Fibroblast of pulmonary artery (primary cell): Measurements from ENCODE around the gene GRB14.
A peak's percentile ranks its signal among the peaks of the same experiment; 100 is the strongest.

Experiments used
- DNase-seq: peaks from one replicate; pipeline ENCODE4 v3.0.0-alpha.2; 2010; ENCODE audit warnings: low read depth
- H3K4me3 ChIP-seq: replicated peaks from 2 replicates; pipeline ENCODE4 v1.5.1; 2011; ENCODE audit warnings: low read depth, mild to moderate bottlenecking, control low read depth, low read length, moderate library complexity
- TF ChIP-seq, protein P1 (sequence below): IDR thresholded peaks from 2 replicates; pipeline ENCODE4 v1.5.1; 2011; ENCODE audit warnings: mild to moderate bottlenecking, control low read depth, low read length, inconsistent platforms; ENCODE audit errors: missing control alignments

The GRB14 gene

GRCh38 chr2:164504253-164504652 is 117.0 kb downstream of the GRB14 start:
- no peak for DNase-seq
- no peak overlapping the region for H3K4me3 ChIP-seq
- TF ChIP-seq, protein P1, sequence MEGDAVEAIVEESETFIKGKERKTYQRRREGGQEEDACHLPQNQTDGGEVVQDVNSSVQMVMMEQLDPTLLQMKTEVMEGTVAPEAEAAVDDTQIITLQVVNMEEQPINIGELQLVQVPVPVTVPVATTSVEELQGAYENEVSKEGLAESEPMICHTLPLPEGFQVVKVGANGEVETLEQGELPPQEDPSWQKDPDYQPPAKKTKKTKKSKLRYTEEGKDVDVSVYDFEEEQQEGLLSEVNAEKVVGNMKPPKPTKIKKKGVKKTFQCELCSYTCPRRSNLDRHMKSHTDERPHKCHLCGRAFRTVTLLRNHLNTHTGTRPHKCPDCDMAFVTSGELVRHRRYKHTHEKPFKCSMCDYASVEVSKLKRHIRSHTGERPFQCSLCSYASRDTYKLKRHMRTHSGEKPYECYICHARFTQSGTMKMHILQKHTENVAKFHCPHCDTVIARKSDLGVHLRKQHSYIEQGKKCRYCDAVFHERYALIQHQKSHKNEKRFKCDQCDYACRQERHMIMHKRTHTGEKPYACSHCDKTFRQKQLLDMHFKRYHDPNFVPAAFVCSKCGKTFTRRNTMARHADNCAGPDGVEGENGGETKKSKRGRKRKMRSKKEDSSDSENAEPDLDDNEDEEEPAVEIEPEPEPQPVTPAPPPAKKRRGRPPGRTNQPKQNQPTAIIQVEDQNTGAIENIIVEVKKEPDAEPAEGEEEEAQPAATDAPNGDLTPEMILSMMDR: no peak

DNA sequence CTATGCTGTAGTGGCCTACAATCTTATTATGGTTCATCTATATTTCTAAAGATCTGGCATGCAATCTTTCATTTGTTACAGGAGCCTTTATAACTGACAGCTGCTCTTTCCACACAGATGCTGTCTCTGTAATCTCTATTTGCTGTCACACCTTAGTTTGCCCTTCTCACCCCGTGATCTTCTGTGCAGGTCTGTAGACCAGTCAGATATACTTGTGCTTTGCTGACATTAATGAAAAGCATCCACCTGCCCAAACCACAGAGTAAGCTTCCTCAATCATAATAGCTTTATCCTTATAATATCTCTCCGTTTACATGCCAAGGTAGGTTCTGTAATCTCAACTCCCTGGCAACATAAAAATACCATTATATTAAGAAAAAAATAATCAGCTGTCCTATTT is 122.4 kb downstream of the GRB14 start:
- no peak overlapping the region for H3K4me3 ChIP-seq
- TF ChIP-seq, protein P1: no peak
- DNase-seq: no peak

GRCh38 chr2:164496881-164497280 is 124.4 kb downstream of the GRB14 start:
- no peak for DNase-seq
- TF ChIP-seq, protein P1: no peak
- H3K4me3 ChIP-seq: no peak overlapping the region

- TF ChIP-seq, protein P1: no peak
- no peak overlapping the region for H3K4me3 ChIP-seq
- DNase-seq: no peak
Observed at GRCh38 chr2:164496421-164496820, 124.9 kb downstream of the GRB14 start.

DNA sequence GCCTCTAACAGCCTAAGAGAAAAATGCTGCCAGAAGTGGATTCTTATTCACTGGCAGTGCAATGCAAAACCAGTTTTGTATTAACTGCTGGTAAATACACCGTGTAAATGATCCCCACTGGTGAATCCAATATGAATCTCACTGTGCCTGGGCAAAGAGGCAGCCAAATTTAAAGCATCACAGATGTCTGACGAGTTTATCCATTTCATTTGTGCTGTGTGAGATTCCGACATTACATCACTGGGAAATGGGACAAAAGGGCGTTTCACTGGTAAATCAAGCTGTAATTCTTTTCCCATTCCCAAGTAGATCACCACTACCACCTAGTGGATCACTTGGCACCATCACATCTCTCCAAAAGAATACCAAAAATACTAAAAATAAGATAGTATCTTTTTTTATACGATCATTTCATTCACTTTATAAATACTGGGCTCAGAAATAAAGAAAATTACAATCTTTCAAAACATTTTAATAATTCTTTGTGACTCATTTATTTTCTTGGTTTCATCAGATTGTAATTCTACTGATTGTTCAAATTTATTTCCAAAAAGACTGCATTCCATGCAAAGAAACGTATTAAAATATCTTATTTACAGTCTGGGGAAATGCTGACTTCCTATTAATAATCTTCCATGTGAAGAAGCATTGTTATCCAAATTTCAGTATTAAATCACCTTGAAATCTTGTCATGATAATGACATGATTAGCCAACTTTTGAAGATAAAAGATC is 125.6 kb downstream of the GRB14 start:
- TF ChIP-seq, protein P1: peak; percentile 71
- H3K4me3 ChIP-seq: no peak overlapping the region
- peak; percentile 75 for DNase-seq

DNA sequence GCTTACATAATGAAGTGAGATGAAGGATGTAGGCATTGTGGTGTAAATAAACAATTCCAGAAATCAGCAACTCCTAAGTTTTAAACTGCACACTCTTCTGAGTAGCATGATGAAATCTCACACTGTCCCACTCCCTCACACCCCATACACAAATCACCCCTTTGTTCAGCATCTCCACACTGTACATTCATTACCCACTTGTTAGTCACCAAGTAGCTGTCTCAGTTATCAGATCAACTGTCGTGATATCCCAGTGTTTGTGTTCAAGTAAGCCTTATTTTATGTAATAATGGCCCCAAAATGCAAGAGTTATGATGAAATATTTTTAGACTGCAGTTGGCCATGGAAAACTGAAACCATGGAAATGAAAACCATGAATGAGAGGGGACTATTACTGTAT is 135.7 kb downstream of the GRB14 start:
- peak; percentile 26 for DNase-seq
- TF ChIP-seq, protein P1: no peak
- no peak overlapping the region for H3K4me3 ChIP-seq

- DNase-seq: peak; percentile 54
Observed at GRCh38 chr2:164479460-164479859, 141.8 kb downstream of the GRB14 start.

More at GRCh38 chr2:164479460-164479859, 141.8 kb downstream of the GRB14 start:
- H3K4me3 ChIP-seq: no peak overlapping the region
- TF ChIP-seq, protein P1: peak; percentile 39
